GM18868 (cell line): ENCODE results near the gene ITGB7.

Source experiments
- ATAC-seq: cut with Tn5 transposase; IDR thresholded peaks from one replicate; pipeline ENCODE4 v1.9.1; 2021; ENCODE audit warnings: mild to moderate bottlenecking, moderate library complexity; ENCODE audit not compliant: unreplicated experiment

The ITGB7 gene

GRCh38 chr12:53207042-53207441, at the start of gene ITGB7:
Gene ITGB7 (minus strand): TSS chr12:53207251. CDS start chr12:53200443, 6,808 bp downstream.
- ATAC-seq: peak; percentile 66

- ATAC-seq: peak; percentile 58
Measured at GRCh38 chr12:53255996-53256395, 48.9 kb upstream of the ITGB7 start.

GRCh38 chr12:53254816-53255545, 47.9 kb upstream of the ITGB7 start:
- no peak for ATAC-seq

GRCh38 chr12:53253298-53253697, 46.2 kb upstream of the ITGB7 start:
- ATAC-seq: no peak

GRCh38 chr12:53252349-53252916, 45.4 kb upstream of the ITGB7 start:
- ATAC-seq: no peak

- peak; percentile 74 for ATAC-seq
Measured at GRCh38 chr12:53251477-53252348, 44.7 kb upstream of the ITGB7 start.

GRCh38 chr12:53245286-53245685, 38.2 kb upstream of the ITGB7 start:
- ATAC-seq: no peak

- ATAC-seq: no peak
Measured at GRCh38 chr12:53244337-53244736, 37.3 kb upstream of the ITGB7 start.

GRCh38 chr12:53241623-53242412, 34.8 kb upstream of the ITGB7 start:
- no peak for ATAC-seq

GRCh38 chr12:53239643-53240258, 32.7 kb upstream of the ITGB7 start:
- ATAC-seq: no peak

- no peak for ATAC-seq
Measured at GRCh38 chr12:53236443-53237111, 29.5 kb upstream of the ITGB7 start.

GRCh38 chr12:53235742-53236442, 28.8 kb upstream of the ITGB7 start:
- ATAC-seq: no peak

GRCh38 chr12:53235164-53235563, 28.1 kb upstream of the ITGB7 start:
- no peak for ATAC-seq

- no peak for ATAC-seq
Measured at GRCh38 chr12:53234271-53234914, 27.3 kb upstream of the ITGB7 start.

- ATAC-seq: no peak
Measured at GRCh38 chr12:53233671-53234121, 26.6 kb upstream of the ITGB7 start.

- no peak for ATAC-seq
Measured at GRCh38 chr12:53232646-53233461, 25.8 kb upstream of the ITGB7 start.

- ATAC-seq: no peak
Measured at GRCh38 chr12:53231921-53232645, 25.0 kb upstream of the ITGB7 start, which contains the start of gene RARG. Gene RARG (minus strand): TSS chr12:53232209. CDS start chr12:53227545, 4,664 bp downstream.
